IMR-90 (cell line): Measurements from ENCODE around the gene TMEM129. TPM values are rescaled to one million over a fixed set of nuclear protein-coding genes. Genes with fewer than 3 reads are reported as not detected.

Experiments used
- ATAC-seq: fragments of 200-7000 bp; cut with Tn5 transposase; 2 replicates; pipeline ENCODE4 v1.9.1; 2020; ENCODE audit warnings: low read depth, mild to moderate bottlenecking, moderate library complexity
- BruUV-seq: library from RNA; stranded (reverse); fragments of 400-500 nt; replicated peaks from 2 replicates; lab custom pipeline; 2021; lab: Mats Ljungman, UMichigan
- CTCF ChIA-PET: fragments of 300-600 bp; formaldehyde crosslinking; extraction: SDS; loops from one replicate; lab custom pipeline; 2021; ENCODE audit warnings: antibody characterized with exemption; lab: Yijun Ruan, JAX
- POLR2A ChIA-PET: fragments of 300-600 bp; sonication (Branson Sonifier 250); formaldehyde crosslinking; loops from one replicate; lab custom pipeline; 2022; ENCODE audit warnings: antibody characterized with exemption; ENCODE audit not compliant: unreplicated experiment; lab: Charles Lee
- DNase-seq: peaks from one replicate; pipeline ENCODE4 v3.0.0; 2013
- H2AFZ ChIP-seq: replicated peaks from 2 replicates; pipeline ENCODE3; 2013; ENCODE audit warnings: low read length, mild to moderate bottlenecking; ENCODE audit not compliant: poor library complexity
- H2AK5ac ChIP-seq: 2 replicates; pipeline ENCODE4 v1.6.1; 2013; ENCODE audit warnings: low read depth, low read length, inconsistent platforms
- H2AK9ac ChIP-seq: replicated peaks from 2 replicates; pipeline ENCODE3; 2013; ENCODE audit warnings: mild to moderate bottlenecking, low read depth, low read length, moderate library complexity; ENCODE audit not compliant: poor library complexity
- H2BK120ac ChIP-seq: 2 replicates; pipeline ENCODE4 v1.6.1; 2013; ENCODE audit warnings: low read depth, low read length, inconsistent platforms
- H2BK15ac ChIP-seq: 3 replicates; pipeline ENCODE4 v1.6.1; 2013; ENCODE audit warnings: low read depth, low read length, inconsistent platforms
- H2BK20ac ChIP-seq: 2 replicates; pipeline ENCODE4 v1.6.1; 2013; ENCODE audit warnings: low read depth, mild to moderate bottlenecking, inconsistent platforms, low read length, moderate library complexity
- H2BK5ac ChIP-seq: 2 replicates; pipeline ENCODE4 v1.6.1; 2013; ENCODE audit warnings: mild to moderate bottlenecking, low read depth, low read length, inconsistent platforms; ENCODE audit not compliant: poor library complexity, severe bottlenecking
- H3K14ac ChIP-seq: replicated peaks from 2 replicates; pipeline ENCODE4 v1.6.1; 2013; ENCODE audit warnings: low read depth, low read length, inconsistent platforms
- H3K18ac ChIP-seq: 2 replicates; pipeline ENCODE4 v1.6.1; 2013; ENCODE audit warnings: low read depth, low read length, control low read depth
- H3K23ac ChIP-seq: 2 replicates; pipeline ENCODE4 v1.6.1; 2013; ENCODE audit warnings: low read depth, low read length, inconsistent platforms
- H3K27ac ChIP-seq: 2 replicates; pipeline ENCODE4 v1.5.1; 2013; ENCODE audit warnings: mild to moderate bottlenecking, control low read depth, low read length; ENCODE audit not compliant: insufficient read depth
- H3K27me3 ChIP-seq: 2 replicates; pipeline ENCODE4 v1.6.1; 2013; ENCODE audit warnings: low read length; ENCODE audit not compliant: control insufficient read depth, insufficient read depth
- H3K36me3 ChIP-seq: 2 replicates; pipeline ENCODE4 v1.6.1; 2013; ENCODE audit warnings: low read length, mixed read lengths; ENCODE audit not compliant: control insufficient read depth, insufficient read depth
- H3K4ac ChIP-seq: 2 replicates; pipeline ENCODE4 v1.6.1; 2013; ENCODE audit warnings: low read depth, low read length, inconsistent platforms
- H3K4me1 ChIP-seq: 2 replicates; pipeline ENCODE4 v1.6.1; 2013; ENCODE audit warnings: low read length, mixed read lengths; ENCODE audit not compliant: control insufficient read depth, insufficient read depth
- H3K4me2 ChIP-seq: 2 replicates; pipeline ENCODE4 v1.6.1; 2013; ENCODE audit warnings: low read depth, mild to moderate bottlenecking, control low read depth, low read length, moderate library complexity
- H3K4me3 ChIP-seq: 2 replicates; pipeline ENCODE4 v1.5.1; 2013; ENCODE audit warnings: low read depth, mild to moderate bottlenecking, control low read depth, low read length, moderate library complexity; ENCODE audit not compliant: insufficient read depth
- H3K56ac ChIP-seq: 2 replicates; pipeline ENCODE4 v1.6.1; 2013; ENCODE audit warnings: low read length, inconsistent platforms; ENCODE audit not compliant: insufficient read depth; ENCODE audit errors: extremely low read depth
- H3K79me1 ChIP-seq, 2 experiments: 2 replicates each; pipeline ENCODE4 v1.6.1; 2013; ENCODE audit warnings: low read length in 2 of 2, inconsistent platforms in 1 of 2, low read depth in 1 of 2
- H3K9ac ChIP-seq: 2 replicates; pipeline ENCODE4 v1.6.1; 2013; ENCODE audit warnings: low read depth, low read length, control low read depth
- H3K9me1 ChIP-seq: 2 replicates; pipeline ENCODE4 v1.6.1; 2013; ENCODE audit warnings: low read length, inconsistent platforms; ENCODE audit not compliant: insufficient read depth
- H3K9me3 ChIP-seq: 2 replicates; pipeline ENCODE4 v1.6.1; 2013; ENCODE audit warnings: low read length; ENCODE audit not compliant: control insufficient read depth, insufficient read depth
- H4K20me1 ChIP-seq: 2 replicates; pipeline ENCODE4 v1.6.1; 2013; ENCODE audit warnings: low read length, inconsistent platforms; ENCODE audit not compliant: insufficient read depth
- H4K5ac ChIP-seq: 2 replicates; pipeline ENCODE4 v1.6.1; 2013; ENCODE audit warnings: mild to moderate bottlenecking, low read depth, low read length, control low read depth
- H4K8ac ChIP-seq, 2 experiments: 2 replicates each; pipeline ENCODE4 v1.6.1; 2013; ENCODE audit warnings: low read depth in 2 of 2, low read length in 2 of 2, control low read depth in 1 of 2, inconsistent platforms in 1 of 2
- H4K91ac ChIP-seq: 2 replicates; pipeline ENCODE4 v1.6.1; 2013; ENCODE audit warnings: low read depth, low read length, inconsistent platforms; ENCODE audit not compliant: insufficient read depth
- BHLHE40 ChIP-seq: fragments of 150-350 bp; IDR thresholded peaks from 2 replicates; pipeline ENCODE4 v1.6.1; 2016; ENCODE audit warnings: mild to moderate bottlenecking, low read depth, low read length
- CEBPB ChIP-seq: IDR thresholded peaks from 2 replicates; pipeline ENCODE4 v1.6.1; 2012; ENCODE audit warnings: low read depth, low read length, improper control_type of control experiment
- CHD1 ChIP-seq: IDR thresholded peaks from 2 replicates; pipeline ENCODE4 v1.6.1; 2012; ENCODE audit warnings: low read depth, low read length, improper control_type of control experiment
- FOS ChIP-seq: fragments of 150-350 bp; IDR thresholded peaks from 2 replicates; pipeline ENCODE4 v1.6.1; 2016; ENCODE audit warnings: low read depth, low read length
- MAFK ChIP-seq: IDR thresholded peaks from 2 replicates; pipeline ENCODE4 v1.6.1; 2012; ENCODE audit warnings: low read depth, low read length, improper control_type of control experiment
- MAZ ChIP-seq: IDR thresholded peaks from 2 replicates; pipeline ENCODE4 v1.6.1; 2012; ENCODE audit warnings: low read depth, mild to moderate bottlenecking, low read length, improper control_type of control experiment, moderate library complexity, borderline replicate concordance
- MXI1 ChIP-seq: IDR thresholded peaks from 2 replicates; pipeline ENCODE4 v1.6.1; 2012; ENCODE audit warnings: low read depth, mild to moderate bottlenecking, low read length, moderate library complexity, borderline replicate concordance
- NFE2L2 ChIP-seq: fragments of 150-350 bp; IDR thresholded peaks from 2 replicates; pipeline ENCODE4 v1.6.1; 2016; ENCODE audit warnings: low read depth, mild to moderate bottlenecking, low read length
- POLR2A ChIP-seq: IDR thresholded peaks from 2 replicates; pipeline ENCODE4 v1.6.1; 2012; ENCODE audit warnings: mild to moderate bottlenecking, low read depth, low read length
- RAD21 ChIP-seq: IDR thresholded peaks from 2 replicates; pipeline ENCODE4 v1.6.1; 2012; ENCODE audit warnings: low read length, improper control_type of control experiment
- RCOR1 ChIP-seq: IDR thresholded peaks from 2 replicates; pipeline ENCODE4 v1.6.1; 2012; ENCODE audit warnings: mild to moderate bottlenecking, low read length, improper control_type of control experiment; ENCODE audit not compliant: insufficient replicate concordance
- RFX5 ChIP-seq: IDR thresholded peaks from 2 replicates; pipeline ENCODE4 v1.8.0; 2012; ENCODE audit warnings: low read depth, mild to moderate bottlenecking, low read length, moderate library complexity
- SMC3 ChIP-seq: fragments of 150-350 bp; IDR thresholded peaks from 2 replicates; pipeline ENCODE4 v1.6.1; 2016; ENCODE audit warnings: low read depth, mild to moderate bottlenecking, antibody characterized with exemption, low read length, moderate library complexity
- WGBS, 2 experiments: methylation state at CpG; one replicate each; pipeline versions ENCODE4 v1.1.5 to v1.1.7; 2013; ENCODE audit warnings: missing lambda C conversion rate in 2 of 2; ENCODE audit not compliant: insufficient read length in 1 of 2; ENCODE audit errors: extremely low coverage in 2 of 2; 5-methylcytosine and 5-hydroxymethylcytosine counted together
- dilution Hi-C: fragments of 300-500 bp; cut with HindIII; formaldehyde crosslinking; loops from one replicate; pipeline ENCODE4 v1.14.3; 2018; ENCODE audit warnings: low sequenced_read_pairs; ENCODE audit not compliant: unreplicated experiment
- in situ Hi-C: fragments of 300-500 bp; cut with MboI; formaldehyde crosslinking; loops from 3 replicates; pipeline ENCODE4 v1.14.3; 2019; ENCODE audit warnings: low sequenced_read_pairs, inconsistent platforms, mixed read lengths
- intact Hi-C: fragments of 100-400 bp; cut with micrococcal nuclease; formaldehyde crosslinking; loops from 2 replicates; pipeline ENCODE4 v1.10.0; 2022
- polyA plus RNA-seq, 3 experiments: library from polyadenylated mRNA; depleted of rRNA; stranded (reverse); fragments of >200 nt; gene quantifications; 2 replicates each; pipeline ENCODE4 v1.2.3, GENCODE V29; 2012; ENCODE audit warnings: low replicate concordance in 1 of 3
- total RNA-seq: library from RNA; depleted of rRNA; stranded (reverse); fragments of >200 nt; gene quantifications from 2 replicates; pipeline ENCODE4 v1.2.3, GENCODE V29; 2012
- TF ChIP-seq, protein P1 (sequence below): fragments of 150-350 bp; IDR thresholded peaks from 2 replicates; pipeline ENCODE4 v1.6.1; 2016; ENCODE audit warnings: low read depth, mild to moderate bottlenecking, low read length, moderate library complexity, borderline replicate concordance
- TF ChIP-seq, protein P2 (sequence below): conservative IDR thresholded peaks from 2 replicates; pipeline ENCODE4 v1.5.1; 2012; ENCODE audit warnings: mild to moderate bottlenecking, low read depth, low read length, improper control_type of control experiment
- TF ChIP-seq, protein P3 (sequence below): fragments of 150-350 bp; IDR thresholded peaks from 2 replicates; pipeline ENCODE4 v1.6.1; 2017; ENCODE audit warnings: mild to moderate bottlenecking, antibody characterized with exemption, low read length, low read depth

The TMEM129 gene
- total and polyA plus RNA-seq, 2 of the 4 experiments (the other 2 are of a cell fraction), result 6.6 to 26.6 TPM

- WGBS, 2 experiments, result 94% methylated on average over 6 of the region's 16 CpGs; no CpG with 5 or more reads in 1 of the 2 experiments
- Histone ChIP-seq H3K9ac (no peak overlapping the region), H2BK15ac (no peak overlapping the region), H2AFZ (no peak overlapping the region), H3K14ac (no peak overlapping the region), H3K79me1 (peaks cover 53 to 89% of the 10 kb centered on the region in 2 experiments), H3K4me1 (peaks cover 9% of the 10 kb centered on the region), H3K23ac (no peak overlapping the region), H3K9me1 (peaks cover 9% of the 10 kb centered on the region), H3K18ac (no peak overlapping the region), H3K27ac (no peak overlapping the region), H4K20me1 (peaks cover 30% of the 10 kb centered on the region), H2AK9ac (peak overlapping the region; percentile 50), H2BK5ac (no peak overlapping the region), H2BK120ac (no peak overlapping the region), H3K27me3 (no peaks in the 10 kb centered on the region), H3K4ac (no peak overlapping the region), H4K5ac (no peak overlapping the region), H2AK5ac (no peak overlapping the region), H3K9me3 (no peaks in the 10 kb centered on the region), H2BK20ac (no peak overlapping the region), H3K36me3 (peaks cover 29% of the 10 kb centered on the region), H4K91ac (no peak overlapping the region), H3K4me2 (no peak overlapping the region), H3K4me3 (no peak overlapping the region), H4K8ac (no peak overlapping the region), H3K56ac (no peak overlapping the region)
- TF ChIP-seq, protein P1, sequence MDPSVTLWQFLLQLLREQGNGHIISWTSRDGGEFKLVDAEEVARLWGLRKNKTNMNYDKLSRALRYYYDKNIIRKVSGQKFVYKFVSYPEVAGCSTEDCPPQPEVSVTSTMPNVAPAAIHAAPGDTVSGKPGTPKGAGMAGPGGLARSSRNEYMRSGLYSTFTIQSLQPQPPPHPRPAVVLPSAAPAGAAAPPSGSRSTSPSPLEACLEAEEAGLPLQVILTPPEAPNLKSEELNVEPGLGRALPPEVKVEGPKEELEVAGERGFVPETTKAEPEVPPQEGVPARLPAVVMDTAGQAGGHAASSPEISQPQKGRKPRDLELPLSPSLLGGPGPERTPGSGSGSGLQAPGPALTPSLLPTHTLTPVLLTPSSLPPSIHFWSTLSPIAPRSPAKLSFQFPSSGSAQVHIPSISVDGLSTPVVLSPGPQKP, result no peak
- TF ChIP-seq NFE2L2 (no peak), CEBPB (no peak), RCOR1 (no peak), SMC3 (no peak), RFX5 (no peak), CHD1 (no peak), MXI1 (no peak), MAZ (no peak), POLR2A (no peak), MAFK (no peak), RAD21 (no peak), BHLHE40 (no peak), FOS (no peak)
- TF ChIP-seq, protein P2, sequence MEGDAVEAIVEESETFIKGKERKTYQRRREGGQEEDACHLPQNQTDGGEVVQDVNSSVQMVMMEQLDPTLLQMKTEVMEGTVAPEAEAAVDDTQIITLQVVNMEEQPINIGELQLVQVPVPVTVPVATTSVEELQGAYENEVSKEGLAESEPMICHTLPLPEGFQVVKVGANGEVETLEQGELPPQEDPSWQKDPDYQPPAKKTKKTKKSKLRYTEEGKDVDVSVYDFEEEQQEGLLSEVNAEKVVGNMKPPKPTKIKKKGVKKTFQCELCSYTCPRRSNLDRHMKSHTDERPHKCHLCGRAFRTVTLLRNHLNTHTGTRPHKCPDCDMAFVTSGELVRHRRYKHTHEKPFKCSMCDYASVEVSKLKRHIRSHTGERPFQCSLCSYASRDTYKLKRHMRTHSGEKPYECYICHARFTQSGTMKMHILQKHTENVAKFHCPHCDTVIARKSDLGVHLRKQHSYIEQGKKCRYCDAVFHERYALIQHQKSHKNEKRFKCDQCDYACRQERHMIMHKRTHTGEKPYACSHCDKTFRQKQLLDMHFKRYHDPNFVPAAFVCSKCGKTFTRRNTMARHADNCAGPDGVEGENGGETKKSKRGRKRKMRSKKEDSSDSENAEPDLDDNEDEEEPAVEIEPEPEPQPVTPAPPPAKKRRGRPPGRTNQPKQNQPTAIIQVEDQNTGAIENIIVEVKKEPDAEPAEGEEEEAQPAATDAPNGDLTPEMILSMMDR, result no peak
- TF ChIP-seq, protein P3, sequence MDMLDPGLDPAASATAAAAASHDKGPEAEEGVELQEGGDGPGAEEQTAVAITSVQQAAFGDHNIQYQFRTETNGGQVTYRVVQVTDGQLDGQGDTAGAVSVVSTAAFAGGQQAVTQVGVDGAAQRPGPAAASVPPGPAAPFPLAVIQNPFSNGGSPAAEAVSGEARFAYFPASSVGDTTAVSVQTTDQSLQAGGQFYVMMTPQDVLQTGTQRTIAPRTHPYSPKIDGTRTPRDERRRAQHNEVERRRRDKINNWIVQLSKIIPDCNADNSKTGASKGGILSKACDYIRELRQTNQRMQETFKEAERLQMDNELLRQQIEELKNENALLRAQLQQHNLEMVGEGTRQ, result no peak
- POLR2A ChIA-PET, result no interaction called here
- in situ Hi-C loops (no loop called here), dilution Hi-C loops (no loop called here), intact Hi-C loops (no loop called here)
- DNase-seq (no peak), ATAC-seq (no peak)
- no TSS peak for BruUV-seq
- CTCF ChIA-PET, result interaction anchor here (1.0 kb wide), 1 partner anchor 37 kb away, joined by 3 read pairs; no protein-coding TSS in a partner anchor
These were observed 9.5 kb upstream of the TMEM129 start for GRCh38 chr4:1730532-1731135.
